NCI-H1105 (cell line): Measurements from ENCODE around the gene MAPK7.

ENCODE experiments used
- DNase-seq: peaks from one replicate; lab custom pipeline; 2025; lab: John Stamatoyannopoulos, UW

Gene MAPK7

DNA sequence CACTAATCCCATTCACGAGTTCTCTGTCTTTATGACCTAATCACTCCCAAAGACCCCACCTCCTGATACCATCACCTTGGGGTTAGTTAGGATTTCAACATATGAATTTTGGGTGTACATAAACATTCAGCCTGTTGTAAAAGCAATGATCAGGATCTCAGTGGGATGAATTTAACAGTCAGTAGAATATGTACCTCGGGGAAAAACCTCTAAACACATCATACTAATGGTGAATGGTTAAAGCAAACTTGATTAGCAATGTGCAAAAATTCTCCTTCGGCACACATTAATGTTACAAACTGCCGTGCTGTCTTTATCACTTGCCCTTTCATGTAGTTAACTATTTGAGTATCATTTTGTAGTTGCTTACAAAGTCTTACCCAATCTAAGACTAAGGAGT lies 42.9 kb downstream of the MAPK7 start:
- no peak for DNase-seq

DNA sequence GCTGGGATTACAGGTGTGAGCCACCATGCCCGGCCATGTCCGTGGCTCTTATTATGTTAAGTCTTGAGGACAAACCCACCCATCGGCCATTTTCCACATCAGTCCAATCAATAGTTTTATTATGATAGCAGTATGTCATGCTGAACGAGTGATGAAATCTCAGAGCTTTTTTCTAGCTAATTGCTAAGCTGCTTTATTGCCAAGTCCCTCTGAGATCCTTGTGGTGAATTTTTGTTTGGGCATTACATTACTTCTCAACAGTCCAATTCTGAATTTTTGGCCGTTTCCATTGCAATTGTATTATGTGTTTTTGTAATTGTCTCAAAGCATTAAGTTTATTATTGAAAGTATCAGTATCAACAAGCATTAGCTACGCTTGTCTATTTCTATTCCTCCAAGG lies 43.6 kb downstream of the MAPK7 start:
- no peak for DNase-seq

DNA sequence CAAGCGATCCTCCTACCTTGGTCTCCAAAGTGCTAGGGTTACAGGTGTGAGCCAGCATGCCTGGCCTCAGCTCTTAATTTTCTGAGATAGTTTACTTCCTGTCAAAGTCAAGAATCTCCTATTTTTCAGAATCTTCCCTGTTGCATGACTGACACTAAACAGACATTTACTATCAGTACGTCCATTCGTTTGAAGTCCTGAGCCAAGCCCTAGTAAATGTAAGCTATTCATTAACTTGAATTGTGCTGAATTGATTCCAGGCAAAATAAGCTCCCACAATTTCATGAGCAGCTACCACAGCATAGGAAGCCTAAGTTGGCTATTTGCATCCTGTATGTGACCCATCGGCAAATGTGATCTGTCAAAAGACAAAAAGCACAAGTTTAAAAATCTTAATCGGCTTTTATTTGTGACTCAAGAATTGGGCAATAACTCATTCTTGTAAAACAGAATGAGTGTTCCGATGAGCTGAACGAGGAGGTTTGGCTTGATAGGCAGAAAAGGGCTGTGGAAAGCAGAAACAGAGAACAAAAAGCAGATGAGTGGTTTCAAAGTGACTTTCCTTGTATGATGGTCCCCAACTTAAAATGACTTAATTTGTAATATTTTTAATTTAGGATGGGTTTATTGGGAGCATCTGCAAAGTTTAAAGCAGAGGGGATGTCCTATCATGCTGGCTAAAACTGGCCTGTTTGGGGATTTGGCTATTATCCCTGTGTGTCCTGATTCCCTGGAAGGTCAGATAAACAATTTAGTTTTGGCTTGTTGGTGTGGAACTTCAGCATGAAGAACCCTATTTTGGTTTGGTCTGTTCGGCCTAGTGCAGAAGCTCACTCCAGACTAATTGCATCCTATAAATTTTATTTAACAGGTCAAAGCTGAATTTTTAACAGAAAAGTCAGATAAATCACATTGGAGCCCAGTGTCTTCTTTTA lies 46.9 kb downstream of the MAPK7 start:
- DNase-seq = no peak

DNA sequence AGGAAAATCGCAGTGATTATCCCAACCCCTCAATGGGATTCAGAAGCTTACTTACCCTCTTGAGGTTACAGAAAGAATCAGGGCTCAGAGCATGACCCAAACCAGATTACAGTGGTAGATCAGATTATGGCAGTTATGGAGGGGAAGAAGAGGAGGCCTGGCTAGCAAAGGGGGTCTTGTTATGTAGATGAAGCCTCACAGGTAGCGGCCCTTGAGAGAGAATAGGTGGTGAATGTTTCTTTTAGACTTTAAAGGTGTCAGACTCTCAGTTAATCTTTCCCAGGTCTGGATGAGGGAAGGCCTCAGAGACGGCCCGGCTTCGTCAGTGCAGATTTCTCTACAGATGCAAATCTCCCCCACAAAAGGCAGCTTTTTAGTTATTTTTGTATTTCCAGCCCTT lies 48.3 kb downstream of the MAPK7 start:
- no peak for DNase-seq

DNA sequence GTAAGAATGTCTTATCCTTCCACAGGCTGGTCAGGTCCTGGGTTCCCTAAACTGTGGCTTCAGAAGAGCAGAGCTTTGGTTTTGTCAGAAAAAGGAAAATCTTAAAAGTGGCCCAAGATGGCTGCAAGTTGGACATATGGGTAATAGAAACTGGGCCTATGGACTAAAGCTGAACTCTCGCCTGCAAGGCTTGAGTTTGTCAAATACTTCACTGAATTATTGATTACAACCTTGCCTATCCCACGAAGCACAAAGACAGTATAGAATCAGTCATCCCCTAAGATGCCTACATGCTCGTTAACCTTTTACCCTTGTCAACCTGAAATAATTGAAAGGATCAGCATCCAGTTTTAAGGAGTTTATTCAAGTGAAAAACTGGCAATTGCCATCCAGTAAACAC lies 53.4 kb downstream of the MAPK7 start:
- no peak for DNase-seq
